H9 (cell line): ENCODE measurements around the gene SPCS2. TPM values are rescaled to one million over a fixed set of nuclear protein-coding genes. Genes with fewer than 3 reads are reported as not detected.

ENCODE experiments used
- DNase-seq: peaks from one replicate; pipeline ENCODE4 v3.0.0-alpha.2; 2017
- H2AFZ ChIP-seq: one replicate; pipeline ENCODE4 v1.6.1; 2013; ENCODE audit warnings: mild to moderate bottlenecking, low read length, control low read depth, moderate library complexity
- H2AK5ac ChIP-seq: 2 replicates; pipeline ENCODE4 v1.6.1; 2013; ENCODE audit warnings: low read length, control low read depth, mixed read lengths; ENCODE audit not compliant: insufficient read length
- H2BK120ac ChIP-seq: one replicate; pipeline ENCODE4 v1.6.1; 2013; ENCODE audit warnings: low read depth, mild to moderate bottlenecking, low read length, control low read depth, inconsistent platforms; ENCODE audit not compliant: poor library complexity, severe bottlenecking
- H2BK12ac ChIP-seq: 2 replicates; pipeline ENCODE4 v1.6.1; 2013; ENCODE audit warnings: low read length, control low read depth, mixed read lengths, low read depth; ENCODE audit not compliant: insufficient read length
- H2BK15ac ChIP-seq: 2 replicates; pipeline ENCODE4 v1.6.1; 2013; ENCODE audit warnings: low read depth, low read length, control low read depth
- H2BK20ac ChIP-seq: one replicate; pipeline ENCODE4 v1.6.1; 2013; ENCODE audit warnings: low read depth, mild to moderate bottlenecking, low read length, control low read depth, inconsistent platforms; ENCODE audit not compliant: poor library complexity, severe bottlenecking
- H2BK5ac ChIP-seq: 2 replicates; pipeline ENCODE4 v1.6.1; 2013; ENCODE audit warnings: low read length, control low read depth, mixed read lengths; ENCODE audit not compliant: insufficient read length
- H3K14ac ChIP-seq: 2 replicates; pipeline ENCODE4 v1.6.1; 2013; ENCODE audit warnings: low read length, control low read depth; ENCODE audit not compliant: insufficient read depth
- H3K18ac ChIP-seq: 2 replicates; pipeline ENCODE4 v1.6.1; 2013; ENCODE audit warnings: low read depth, mild to moderate bottlenecking, mixed read lengths, low read length, control low read depth; ENCODE audit not compliant: insufficient read length
- H3K23ac ChIP-seq: 2 replicates; pipeline ENCODE4 v1.6.1; 2013; ENCODE audit warnings: low read length, control low read depth, mixed read lengths, low read depth; ENCODE audit not compliant: insufficient read length
- H3K23me2 ChIP-seq: 2 replicates; pipeline ENCODE4 v1.6.1; 2013; ENCODE audit warnings: low read depth, mild to moderate bottlenecking, mixed read lengths, low read length, control low read depth; ENCODE audit not compliant: insufficient read length, poor library complexity, severe bottlenecking
- H3K27ac ChIP-seq: 2 replicates; pipeline ENCODE4 v1.5.1; 2013; ENCODE audit warnings: low read length, control low read depth, mixed read lengths, low read depth; ENCODE audit not compliant: insufficient read length
- H3K27me3 ChIP-seq: 2 replicates; pipeline ENCODE4 v1.6.1; 2013; ENCODE audit warnings: low read length, control low read depth, inconsistent platforms; ENCODE audit not compliant: insufficient read depth
- H3K4ac ChIP-seq: 2 replicates; pipeline ENCODE4 v1.6.1; 2013; ENCODE audit warnings: low read depth, mild to moderate bottlenecking, control low read depth, inconsistent platforms, low read length, moderate library complexity
- H3K4me1 ChIP-seq: 2 replicates; pipeline ENCODE4 v1.6.1; 2013; ENCODE audit warnings: low read length, control low read depth, inconsistent platforms; ENCODE audit not compliant: insufficient read depth
- H3K4me2 ChIP-seq: 2 replicates; pipeline ENCODE4 v1.6.1; 2013; ENCODE audit warnings: low read length, control low read depth, mixed read lengths; ENCODE audit not compliant: insufficient read length, insufficient read depth
- H3K56ac ChIP-seq: 2 replicates; pipeline ENCODE4 v1.6.1; 2013; ENCODE audit warnings: low read depth, mild to moderate bottlenecking, mixed read lengths, low read length, control low read depth; ENCODE audit not compliant: insufficient read length
- H3K79me1 ChIP-seq: 2 replicates; pipeline ENCODE4 v1.6.1; 2013; ENCODE audit warnings: low read depth, mild to moderate bottlenecking, moderate library complexity, low read length, control low read depth, inconsistent platforms; ENCODE audit not compliant: insufficient read depth, poor library complexity, severe bottlenecking
- H3K79me2 ChIP-seq: 2 replicates; pipeline ENCODE4 v1.6.1; 2013; ENCODE audit warnings: low read length, control low read depth, inconsistent platforms; ENCODE audit not compliant: insufficient read depth
- H3K9ac ChIP-seq: 2 replicates; pipeline ENCODE4 v1.6.1; 2013; ENCODE audit warnings: low read length, control low read depth, mixed read lengths; ENCODE audit not compliant: insufficient read length; ENCODE audit errors: extremely low read depth
- H3K9me3 ChIP-seq: one replicate; pipeline ENCODE4 v1.6.1; 2013; ENCODE audit warnings: low read depth, low read length, inconsistent platforms; ENCODE audit not compliant: control insufficient read depth
- H3T11ph ChIP-seq: one replicate; pipeline ENCODE4 v1.6.1; 2013; ENCODE audit warnings: mild to moderate bottlenecking, low read length, control low read depth, inconsistent platforms
- H4K20me1 ChIP-seq: one replicate; pipeline ENCODE4 v1.6.1; 2013; ENCODE audit not compliant: control insufficient read depth, insufficient read length, insufficient read depth
- H4K5ac ChIP-seq: 2 replicates; pipeline ENCODE4 v1.6.1; 2013; ENCODE audit warnings: low read depth, mild to moderate bottlenecking, mixed read lengths, low read length, control low read depth; ENCODE audit not compliant: insufficient read length
- H4K8ac ChIP-seq: replicated peaks from 2 replicates; pipeline ENCODE4 v1.6.1; 2013; ENCODE audit warnings: low read length, control low read depth, mixed read lengths, low read depth; ENCODE audit not compliant: insufficient read length
- H4K91ac ChIP-seq: 2 replicates; pipeline ENCODE4 v1.6.1; 2013; ENCODE audit warnings: low read depth, mild to moderate bottlenecking, moderate library complexity, mixed read lengths, low read length, control low read depth; ENCODE audit not compliant: insufficient read length
- H3K27ac Mint-ChIP-seq, 3 experiments: 2 replicates in 2 of 3; 3 replicates in 1 of 3; pipeline ENCODE4 v1.8.0; 2020 to 2021; ENCODE audit warnings: mixed read lengths in 3 of 3, mild to moderate bottlenecking in 1 of 3, moderate library complexity in 1 of 3
- H3K27me3 Mint-ChIP-seq: 2 replicates; pipeline ENCODE4 v1.8.0; 2021; ENCODE audit warnings: low read depth, mild to moderate bottlenecking, moderate library complexity, mixed read lengths
- H3K36me3 Mint-ChIP-seq, 3 experiments: 2 replicates in 2 of 3; 3 replicates in 1 of 3; pipeline ENCODE4 v1.8.0; 2020 to 2021; ENCODE audit warnings: low read depth in 3 of 3, mixed read lengths in 3 of 3; ENCODE audit not compliant: insufficient read depth in 1 of 3
- H3K4me1 Mint-ChIP-seq, 2 experiments: 2 replicates each; pipeline ENCODE4 v1.8.0; 2020; ENCODE audit warnings: mixed read lengths in 2 of 2
- H3K4me3 Mint-ChIP-seq, 2 experiments: 2 replicates in 1 of 2; 3 replicates in 1 of 2; pipeline ENCODE4 v1.8.0; 2020 to 2021; ENCODE audit warnings: mild to moderate bottlenecking in 2 of 2, mixed read lengths in 2 of 2, moderate library complexity in 1 of 2
- H3K9me3 Mint-ChIP-seq, 2 experiments: 2 replicates in 1 of 2; 3 replicates in 1 of 2; pipeline ENCODE4 v1.8.0; 2020; ENCODE audit warnings: mild to moderate bottlenecking in 2 of 2, mixed read lengths in 2 of 2, moderate library complexity in 1 of 2
- CTCF ChIP-seq: fragments of 200-600 bp; sonication (generic); conservative IDR thresholded peaks from 3 replicates; pipeline ENCODE4 v1.8.0; 2021; ENCODE audit warnings: antibody characterized with exemption, mild to moderate bottlenecking
- WGBS: extraction: QIAGEN DNeasy Blood & Tissue Kit; methylation state at CpG from one replicate; pipeline ENCODE4 v1.1.7; 2013; ENCODE audit warnings: missing lambda C conversion rate, low lambda C conversion rate, mixed read lengths; ENCODE audit not compliant: insufficient read length; ENCODE audit errors: extremely low coverage; 5-methylcytosine and 5-hydroxymethylcytosine counted together
- total RNA-seq: library from RNA; stranded (reverse); gene quantifications from 2 replicates; pipeline ENCODE4 v1.2.1, GENCODE V29; 2021

SPCS2 gene
- total RNA-seq, 1 experiment from 2014 or later, result 144 TPM

GRCh38 chr11:74966651-74967050 is 17.6 kb downstream of the SPCS2 start:
- Histone ChIP-seq H3K79me1 (peaks cover 4% of the 10 kb centered on the region), H3K27ac (no peak overlapping the region), H2BK20ac (no peak overlapping the region), H4K91ac (no peak overlapping the region), H4K8ac (no peak overlapping the region), H3K4me1 (no peaks in the 10 kb centered on the region), H3K9ac (no peak overlapping the region), H3K27me3 (no peaks in the 10 kb centered on the region), H2BK5ac (no peak overlapping the region), H4K5ac (no peak overlapping the region), H3K79me2 (peaks cover 2% of the 10 kb centered on the region; the same call in 1 of the 2 replicates), H3K18ac (no peak overlapping the region), H3T11ph (no peak overlapping the region), H2BK120ac (no peak overlapping the region), H3K9me3 (no peaks in the 10 kb centered on the region), H3K23ac (no peak overlapping the region), H3K4ac (no peak overlapping the region), H4K20me1 (no peaks in the 10 kb centered on the region), H2BK15ac (no peak overlapping the region), H3K14ac (no peak overlapping the region), H2AFZ (no peak overlapping the region), H2BK12ac (no peak overlapping the region), H3K23me2 (no peaks in the 10 kb centered on the region), H2AK5ac (no peak overlapping the region), H3K56ac (no peak overlapping the region), H3K4me2 (no peak overlapping the region)
- Mint-ChIP-seq H3K4me1 (no peaks in the 10 kb centered on the region), H3K27ac (no peak overlapping the region), H3K4me3 (no peak overlapping the region), H3K27me3 (no peaks in the 10 kb centered on the region), H3K36me3 (peaks cover 6 to 41% (median 24%) of the 10 kb centered on the region in 3 experiments; a peak in 6 of 7 replicates), H3K9me3 (no peaks in the 10 kb centered on the region)
- TF ChIP-seq CTCF, result no peak
- WGBS, result no CpG with 5 or more reads among the region's 5 CpGs
- no peak for DNase-seq
